ENCODE results near the gene FEM1C.
A peak's percentile ranks its signal among the peaks of the same experiment; 100 is the strongest.

The FEM1C gene

DNA sequence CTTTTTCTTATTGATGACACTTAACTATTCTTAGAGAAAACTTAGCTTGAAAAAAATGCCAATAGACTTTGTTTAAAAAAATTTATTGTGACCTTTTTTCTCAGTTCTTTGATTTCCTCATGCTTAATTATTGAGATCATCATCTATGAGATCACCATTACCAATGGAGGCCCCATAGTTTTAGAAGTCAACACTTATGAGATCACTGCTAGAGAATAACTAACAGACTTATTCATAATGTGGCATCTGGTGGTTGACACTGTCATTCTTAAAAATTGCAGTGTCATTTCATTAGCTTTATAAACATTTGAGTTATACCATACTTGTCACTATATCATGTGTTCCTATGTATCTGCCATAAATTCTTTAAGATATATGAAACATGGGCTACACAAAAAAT is 14.9 kb upstream of the FEM1C start:
- TF ChIP-seq EZH2phosphoT487 (IDR thresholded peaks at IDR 0.05; ENCODE audit: borderline replicate concordance), result no peak
- TF ChIP-seq, protein P1, sequence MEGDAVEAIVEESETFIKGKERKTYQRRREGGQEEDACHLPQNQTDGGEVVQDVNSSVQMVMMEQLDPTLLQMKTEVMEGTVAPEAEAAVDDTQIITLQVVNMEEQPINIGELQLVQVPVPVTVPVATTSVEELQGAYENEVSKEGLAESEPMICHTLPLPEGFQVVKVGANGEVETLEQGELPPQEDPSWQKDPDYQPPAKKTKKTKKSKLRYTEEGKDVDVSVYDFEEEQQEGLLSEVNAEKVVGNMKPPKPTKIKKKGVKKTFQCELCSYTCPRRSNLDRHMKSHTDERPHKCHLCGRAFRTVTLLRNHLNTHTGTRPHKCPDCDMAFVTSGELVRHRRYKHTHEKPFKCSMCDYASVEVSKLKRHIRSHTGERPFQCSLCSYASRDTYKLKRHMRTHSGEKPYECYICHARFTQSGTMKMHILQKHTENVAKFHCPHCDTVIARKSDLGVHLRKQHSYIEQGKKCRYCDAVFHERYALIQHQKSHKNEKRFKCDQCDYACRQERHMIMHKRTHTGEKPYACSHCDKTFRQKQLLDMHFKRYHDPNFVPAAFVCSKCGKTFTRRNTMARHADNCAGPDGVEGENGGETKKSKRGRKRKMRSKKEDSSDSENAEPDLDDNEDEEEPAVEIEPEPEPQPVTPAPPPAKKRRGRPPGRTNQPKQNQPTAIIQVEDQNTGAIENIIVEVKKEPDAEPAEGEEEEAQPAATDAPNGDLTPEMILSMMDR (conservative IDR thresholded peaks at IDR 0.05; ENCODE audit: low read length), result no peak
- Histone ChIP-seq H3K79me2 (ENCODE audit: insufficient read depth, low read length) (no peaks in the 10 kb centered on the region), H3K27me3 (ENCODE audit: insufficient read depth, low read length, poor library complexity, severe bottlenecking) (no peaks in the 10 kb centered on the region), H3F3A (ENCODE audit: low read depth) (no peaks in the 10 kb centered on the region), H3K36me3 (ENCODE audit: insufficient read depth, low read length) (no peaks in the 10 kb centered on the region), H3K4me1 (ENCODE audit: insufficient read depth, low read length, poor library complexity, severe bottlenecking) (peaks cover 5% of the 10 kb centered on the region), H3K9ac (ENCODE audit: low read depth, low read length, poor library complexity, severe bottlenecking) (no peak overlapping the region), H2AFZ (ENCODE audit: low read length) (no peak overlapping the region), H3K9me3 (ENCODE audit: insufficient read depth, low read depth, low read length) (no peaks in the 10 kb centered on the region), H3K4me3 (ENCODE audit: low read length, poor library complexity, severe bottlenecking) (no peak overlapping the region), H3K9me2 (replicated peaks; ENCODE audit: low read depth, low read length) (no peaks in the 10 kb centered on the region), H3K4me2 (ENCODE audit: low read depth, low read length, poor library complexity, severe bottlenecking) (no peak overlapping the region), H4K20me1 (ENCODE audit: insufficient read depth, low read length, poor library complexity, severe bottlenecking) (no peaks in the 10 kb centered on the region)

DNA sequence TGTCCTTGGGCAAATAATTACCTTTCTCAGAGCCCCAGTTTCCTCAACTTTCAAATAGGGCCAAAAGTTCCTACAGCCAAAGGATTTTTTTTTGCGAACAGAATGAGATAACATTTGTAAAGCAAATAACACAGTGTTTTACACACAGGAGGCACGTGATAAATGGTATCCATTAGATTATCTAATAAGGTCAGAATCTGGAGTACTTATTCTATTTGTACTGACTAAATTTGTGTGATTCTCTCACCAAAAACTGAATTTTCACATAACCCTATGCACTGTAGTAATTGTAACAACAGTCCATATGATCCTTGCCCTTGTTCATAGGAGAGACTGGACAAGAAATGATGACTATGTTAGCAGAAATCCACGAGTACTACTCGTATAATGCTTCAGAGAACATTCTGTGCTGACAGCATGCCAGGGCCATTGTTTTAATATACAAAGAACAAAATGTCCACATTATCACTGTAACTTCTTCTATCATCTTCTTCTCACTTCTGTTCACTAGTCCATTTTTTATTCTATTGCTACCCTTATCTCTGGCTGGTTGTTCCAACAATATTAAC is 13.9 kb upstream of the FEM1C start:
- H3F3A ChIP-seq (ENCODE audit: low read depth), result no peaks in the 10 kb centered on the region
- no peaks in the 10 kb centered on the region for H3K36me3 ChIP-seq (ENCODE audit: insufficient read depth, low read length)
- H3K9ac ChIP-seq (ENCODE audit: low read depth, low read length, poor library complexity, severe bottlenecking), result no peak overlapping the region
- H3K27me3 ChIP-seq (ENCODE audit: insufficient read depth, low read length, poor library complexity, severe bottlenecking), result no peaks in the 10 kb centered on the region
- no peaks in the 10 kb centered on the region for H4K20me1 ChIP-seq (ENCODE audit: insufficient read depth, low read length, poor library complexity, severe bottlenecking)
- H3K9me3 ChIP-seq (ENCODE audit: insufficient read depth, low read depth, low read length), result no peaks in the 10 kb centered on the region
- TF ChIP-seq, protein P1 (conservative IDR thresholded peaks at IDR 0.05; ENCODE audit: low read length), result no peak
- no peak for TF ChIP-seq EZH2phosphoT487 (IDR thresholded peaks at IDR 0.05; ENCODE audit: borderline replicate concordance)
- H3K4me1 ChIP-seq (ENCODE audit: insufficient read depth, low read length, poor library complexity, severe bottlenecking), result peaks cover 5% of the 10 kb centered on the region
- H3K4me2 ChIP-seq (ENCODE audit: low read depth, low read length, poor library complexity, severe bottlenecking), result no peak overlapping the region
- H2AFZ ChIP-seq (ENCODE audit: low read length), result no peak overlapping the region
- no peaks in the 10 kb centered on the region for H3K79me2 ChIP-seq (ENCODE audit: insufficient read depth, low read length)
- H3K4me3 ChIP-seq (ENCODE audit: low read length, poor library complexity, severe bottlenecking), result no peak overlapping the region
- no peaks in the 10 kb centered on the region for H3K9me2 ChIP-seq (replicated peaks; ENCODE audit: low read depth, low read length)

DNA sequence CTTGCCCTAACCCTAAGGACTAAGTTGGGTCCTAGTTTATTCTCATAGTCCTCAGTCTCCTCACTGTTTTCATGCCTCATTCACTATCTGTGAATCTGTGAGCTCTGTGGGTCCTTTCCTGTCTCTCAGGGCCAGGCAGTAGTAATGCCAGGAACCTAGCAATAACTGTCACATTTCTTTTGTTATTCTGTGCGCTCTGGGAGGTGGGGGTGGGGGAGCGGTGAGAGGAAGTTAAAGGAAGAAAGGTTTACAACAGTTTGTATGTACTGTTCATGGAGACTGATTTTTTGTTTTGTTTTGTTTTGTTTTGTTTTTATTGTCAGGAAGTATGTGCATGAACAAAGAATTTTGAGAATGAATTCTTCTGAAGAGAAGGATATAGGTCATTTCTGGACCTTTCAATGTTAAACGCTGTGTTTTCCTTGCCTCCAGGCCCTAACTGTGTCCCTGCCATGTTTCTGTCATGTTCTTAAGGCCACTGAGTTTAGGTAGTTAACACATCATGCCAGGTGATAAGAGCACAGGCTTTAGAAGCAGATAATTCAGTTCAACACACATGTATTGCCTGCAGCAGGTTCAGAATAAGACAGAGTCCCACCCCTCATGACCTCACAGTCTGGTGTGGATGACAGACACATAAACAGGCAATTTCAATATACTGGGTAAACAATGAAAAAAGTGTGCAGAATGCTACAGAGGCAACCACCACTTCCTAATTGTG is 13.3 kb upstream of the FEM1C start:
- no peaks in the 10 kb centered on the region for H3F3A ChIP-seq (ENCODE audit: low read depth)
- H3K4me2 ChIP-seq (ENCODE audit: low read depth, low read length, poor library complexity, severe bottlenecking), result no peak overlapping the region
- no peaks in the 10 kb centered on the region for H3K27me3 ChIP-seq (ENCODE audit: insufficient read depth, low read length, poor library complexity, severe bottlenecking)
- H2AFZ ChIP-seq (ENCODE audit: low read length), result peak overlapping the region; percentile 57
- H3K36me3 ChIP-seq (ENCODE audit: insufficient read depth, low read length), result no peaks in the 10 kb centered on the region
- H3K4me3 ChIP-seq (ENCODE audit: low read length, poor library complexity, severe bottlenecking), result no peak overlapping the region
- TF ChIP-seq EZH2phosphoT487 (IDR thresholded peaks at IDR 0.05; ENCODE audit: borderline replicate concordance), result no peak
- TF ChIP-seq, protein P1 (conservative IDR thresholded peaks at IDR 0.05; ENCODE audit: low read length), result no peak
- H3K79me2 ChIP-seq (ENCODE audit: insufficient read depth, low read length), result no peaks in the 10 kb centered on the region
- no peaks in the 10 kb centered on the region for H4K20me1 ChIP-seq (ENCODE audit: insufficient read depth, low read length, poor library complexity, severe bottlenecking)
- H3K9ac ChIP-seq (ENCODE audit: low read depth, low read length, poor library complexity, severe bottlenecking), result no peak overlapping the region
- peaks cover 5% of the 10 kb centered on the region for H3K4me1 ChIP-seq (ENCODE audit: insufficient read depth, low read length, poor library complexity, severe bottlenecking)
- no peaks in the 10 kb centered on the region for H3K9me3 ChIP-seq (ENCODE audit: insufficient read depth, low read depth, low read length)
- H3K9me2 ChIP-seq (replicated peaks; ENCODE audit: low read depth, low read length), result no peaks in the 10 kb centered on the region
